HAP-1 (cell line): ENCODE measurements around the gene GRK3.
"Not testable (repeated sequence)": the region's sequence is repeated elsewhere in the genome, so short reads cannot be mapped to it uniquely, and the experiment has no call there.

ENCODE experiments used
- DNase-seq, 2 experiments: peaks; one replicate each; pipeline ENCODE4 v3.0.0-alpha.2; 2016 to 2020; ENCODE audit warnings: low spot score in 2 of 2
- H3K27me3 ChIP-seq: fragments of 250-450 bp; sonication (Bioruptor Pico); 2 replicates; pipeline ENCODE4 v1.5.1; 2020; ENCODE audit warnings: low read depth, mild to moderate bottlenecking, moderate library complexity
- H3K36me3 ChIP-seq: fragments of 250-450 bp; sonication (Bioruptor Pico); replicated peaks from 2 replicates; pipeline ENCODE4 v1.5.1; 2020; ENCODE audit warnings: mild to moderate bottlenecking
- H3K4me1 ChIP-seq: fragments of 250-450 bp; sonication (Bioruptor Pico); 2 replicates; pipeline ENCODE4 v1.5.1; 2020; ENCODE audit warnings: mild to moderate bottlenecking
- H3K4me3 ChIP-seq: fragments of 250-450 bp; sonication (Bioruptor Pico); 2 replicates; pipeline ENCODE4 v1.5.1; 2020; ENCODE audit warnings: mild to moderate bottlenecking, moderate library complexity
- H3K9me3 ChIP-seq: fragments of 250-450 bp; sonication (Bioruptor Pico); 2 replicates; pipeline ENCODE4 v1.5.1; 2020; ENCODE audit warnings: mild to moderate bottlenecking, moderate library complexity
- in situ Hi-C: fragments of 300-500 bp; cut with MboI; formaldehyde crosslinking; loops from 3 replicates; pipeline ENCODE4 v1.14.3; 2020; ENCODE audit warnings: low sequenced_read_pairs, inconsistent platforms, mixed read lengths

GRK3 gene

GRCh38 chr22:25542191-25542590 is 22.3 kb upstream of the GRK3 start:
- no peaks in the 10 kb centered on the region for H3K9me3 ChIP-seq
- in situ Hi-C loops: no loop called here
- no peaks in the 10 kb centered on the region for H3K36me3 ChIP-seq
- no peak overlapping the region for H3K4me3 ChIP-seq
- H3K27me3 ChIP-seq: no peaks in the 10 kb centered on the region
- H3K4me1 ChIP-seq: no peaks in the 10 kb centered on the region
- DNase-seq: no peak

- Histone ChIP-seq H3K9me3 (no peaks in the 10 kb centered on the region), H3K4me3 (no peak overlapping the region), H3K36me3 (no peaks in the 10 kb centered on the region), H3K27me3 (no peaks in the 10 kb centered on the region), H3K4me1 (no peaks in the 10 kb centered on the region)
- no peak for DNase-seq
- in situ Hi-C loops: no loop called here
Measured at GRCh38 chr22:25542720-25543402, 21.6 kb upstream of the GRK3 start.

GRCh38 chr22:25545146-25545545 is 19.3 kb upstream of the GRK3 start:
- no peaks in the 10 kb centered on the region for H3K36me3 ChIP-seq
- no peak for DNase-seq
- H3K27me3 ChIP-seq: no peaks in the 10 kb centered on the region
- in situ Hi-C loops: no loop called here
- H3K9me3 ChIP-seq: no peaks in the 10 kb centered on the region; the same call in 1 of the 2 replicates
- H3K4me3 ChIP-seq: no peak overlapping the region
- no peaks in the 10 kb centered on the region for H3K4me1 ChIP-seq

GRCh38 chr22:25545672-25546071 is 18.8 kb upstream of the GRK3 start:
- DNase-seq: no peak
- no peaks in the 10 kb centered on the region for H3K27me3 ChIP-seq
- H3K4me3 ChIP-seq: no peak overlapping the region
- H3K9me3 ChIP-seq: no peaks in the 10 kb centered on the region; the same call in 1 of the 2 replicates
- no peaks in the 10 kb centered on the region for H3K4me1 ChIP-seq
- in situ Hi-C loops: no loop called here
- no peaks in the 10 kb centered on the region for H3K36me3 ChIP-seq

GRCh38 chr22:25546242-25546641 is 18.2 kb upstream of the GRK3 start:
- H3K36me3 ChIP-seq: no peaks in the 10 kb centered on the region
- in situ Hi-C loops: no loop called here
- no peak overlapping the region for H3K4me3 ChIP-seq
- no peaks in the 10 kb centered on the region for H3K4me1 ChIP-seq
- H3K9me3 ChIP-seq: no peaks in the 10 kb centered on the region; the same call in 1 of the 2 replicates
- no peaks in the 10 kb centered on the region for H3K27me3 ChIP-seq
- no peak for DNase-seq

GRCh38 chr22:25546751-25547150 is 17.7 kb upstream of the GRK3 start:
- Histone ChIP-seq H3K4me1 (no peaks in the 10 kb centered on the region), H3K36me3 (no peaks in the 10 kb centered on the region), H3K9me3 (no peaks in the 10 kb centered on the region; the same call in 1 of the 2 replicates), H3K27me3 (no peaks in the 10 kb centered on the region), H3K4me3 (no peak overlapping the region)
- no peak for DNase-seq
- in situ Hi-C loops: no loop called here

GRCh38 chr22:25548866-25549464 is 15.5 kb upstream of the GRK3 start:
- in situ Hi-C loops: no loop called here
- Histone ChIP-seq H3K27me3 (no peaks in the 10 kb centered on the region), H3K9me3 (no peaks in the 10 kb centered on the region; the same call in 1 of the 2 replicates), H3K4me3 (no peak overlapping the region), H3K36me3 (no peaks in the 10 kb centered on the region), H3K4me1 (no peaks in the 10 kb centered on the region)
- no peak for DNase-seq

- Histone ChIP-seq H3K36me3 (no peaks in the 10 kb centered on the region), H3K9me3 (no peaks in the 10 kb centered on the region; the same call in 1 of the 2 replicates), H3K4me1 (no peaks in the 10 kb centered on the region), H3K27me3 (no peaks in the 10 kb centered on the region), H3K4me3 (no peak overlapping the region)
- in situ Hi-C loops: no loop called here
- DNase-seq: no peak
Measured at GRCh38 chr22:25551396-25551795, 13.1 kb upstream of the GRK3 start.

- H3K27me3 ChIP-seq, H3K9me3 ChIP-seq, H3K4me1 ChIP-seq, H3K36me3 ChIP-seq, DNase-seq, in situ Hi-C loops, H3K4me3 ChIP-seq: not testable (repeated sequence)
Measured at GRCh38 chr22:25552405-25552804, 12.1 kb upstream of the GRK3 start.

GRCh38 chr22:25553131-25553530 is 11.3 kb upstream of the GRK3 start:
- Histone ChIP-seq H3K27me3 (no peaks in the 10 kb centered on the region), H3K9me3 (no peaks in the 10 kb centered on the region; the same call in 1 of the 2 replicates), H3K4me3 (no peak overlapping the region), H3K4me1 (no peaks in the 10 kb centered on the region), H3K36me3 (no peaks in the 10 kb centered on the region)
- in situ Hi-C loops: no loop called here
- no peak for DNase-seq

GRCh38 chr22:25554238-25554671 is 10.2 kb upstream of the GRK3 start:
- in situ Hi-C loops: no loop called here
- no peak for DNase-seq
- no peaks in the 10 kb centered on the region; the same call in 1 of the 2 replicates for H3K9me3 ChIP-seq
- H3K36me3 ChIP-seq: no peaks in the 10 kb centered on the region
- H3K4me1 ChIP-seq: no peaks in the 10 kb centered on the region
- H3K27me3 ChIP-seq: no peaks in the 10 kb centered on the region
- no peak overlapping the region for H3K4me3 ChIP-seq

GRCh38 chr22:25554689-25555088 is 9.8 kb upstream of the GRK3 start:
- Histone ChIP-seq H3K4me1 (no peaks in the 10 kb centered on the region), H3K4me3 (no peak overlapping the region), H3K27me3 (no peaks in the 10 kb centered on the region), H3K36me3 (no peaks in the 10 kb centered on the region), H3K9me3 (no peaks in the 10 kb centered on the region; the same call in 1 of the 2 replicates)
- no peak for DNase-seq
- in situ Hi-C loops: no loop called here

GRCh38 chr22:25555586-25555985 is 8.9 kb upstream of the GRK3 start:
- no peak for DNase-seq
- H3K36me3 ChIP-seq: no peaks in the 10 kb centered on the region
- no peak overlapping the region for H3K4me3 ChIP-seq
- H3K27me3 ChIP-seq: no peaks in the 10 kb centered on the region
- in situ Hi-C loops: no loop called here
- no peaks in the 10 kb centered on the region for H3K9me3 ChIP-seq
- H3K4me1 ChIP-seq: no peaks in the 10 kb centered on the region

- no peaks in the 10 kb centered on the region for H3K36me3 ChIP-seq
- in situ Hi-C loops: no loop called here
Measured at GRCh38 chr22:25557218-25557617, 7.3 kb upstream of the GRK3 start.

More at GRCh38 chr22:25557218-25557617, 7.3 kb upstream of the GRK3 start:
- Histone ChIP-seq H3K4me3 (no peak overlapping the region), H3K9me3 (no peaks in the 10 kb centered on the region), H3K4me1 (no peaks in the 10 kb centered on the region), H3K27me3 (no peaks in the 10 kb centered on the region)
- no peak for DNase-seq
